HL-60 (cell line): ENCODE data around the gene PREB.

Source experiments
- POLR2AphosphoS5 ChIP-seq: IDR thresholded peaks from 2 replicates; pipeline ENCODE4 v1.6.1; 2012; ENCODE audit warnings: low read depth
- TF ChIP-seq, protein P1 (sequence below): IDR thresholded peaks from one replicate; pipeline ENCODE4 v1.5.1; 2011; ENCODE audit warnings: low read length, control low read depth, inconsistent platforms; ENCODE audit not compliant: insufficient read depth
- TF ChIP-seq, protein P2 (sequence below): IDR thresholded peaks from 2 replicates; pipeline ENCODE4 v1.6.1; 2012; ENCODE audit warnings: low read depth; ENCODE audit not compliant: insufficient replicate concordance

DNA sequence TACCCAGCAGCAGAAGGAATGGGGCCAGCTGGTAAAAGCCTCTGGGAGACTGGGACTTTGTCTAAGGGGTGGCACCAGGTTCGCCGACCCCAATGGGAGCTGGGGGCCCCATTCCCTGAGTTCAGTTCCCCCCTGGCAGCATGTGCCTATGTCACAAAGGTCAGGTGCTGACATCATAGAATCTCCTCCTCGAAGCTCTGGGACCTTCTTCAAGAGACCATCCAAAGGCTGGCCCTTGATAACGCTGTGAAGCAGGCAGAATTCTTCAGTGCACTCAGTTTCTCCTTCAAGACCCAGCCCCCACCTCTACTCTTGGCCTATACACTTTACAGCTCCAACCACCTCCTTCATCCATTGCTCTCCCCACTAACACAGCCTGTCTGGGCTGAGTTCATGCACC lies 4.9 kb upstream of the PREB start, which contains the start of gene PRR30:
- TF ChIP-seq, protein P1, sequence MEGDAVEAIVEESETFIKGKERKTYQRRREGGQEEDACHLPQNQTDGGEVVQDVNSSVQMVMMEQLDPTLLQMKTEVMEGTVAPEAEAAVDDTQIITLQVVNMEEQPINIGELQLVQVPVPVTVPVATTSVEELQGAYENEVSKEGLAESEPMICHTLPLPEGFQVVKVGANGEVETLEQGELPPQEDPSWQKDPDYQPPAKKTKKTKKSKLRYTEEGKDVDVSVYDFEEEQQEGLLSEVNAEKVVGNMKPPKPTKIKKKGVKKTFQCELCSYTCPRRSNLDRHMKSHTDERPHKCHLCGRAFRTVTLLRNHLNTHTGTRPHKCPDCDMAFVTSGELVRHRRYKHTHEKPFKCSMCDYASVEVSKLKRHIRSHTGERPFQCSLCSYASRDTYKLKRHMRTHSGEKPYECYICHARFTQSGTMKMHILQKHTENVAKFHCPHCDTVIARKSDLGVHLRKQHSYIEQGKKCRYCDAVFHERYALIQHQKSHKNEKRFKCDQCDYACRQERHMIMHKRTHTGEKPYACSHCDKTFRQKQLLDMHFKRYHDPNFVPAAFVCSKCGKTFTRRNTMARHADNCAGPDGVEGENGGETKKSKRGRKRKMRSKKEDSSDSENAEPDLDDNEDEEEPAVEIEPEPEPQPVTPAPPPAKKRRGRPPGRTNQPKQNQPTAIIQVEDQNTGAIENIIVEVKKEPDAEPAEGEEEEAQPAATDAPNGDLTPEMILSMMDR = no peak
- TF ChIP-seq, protein P2, sequence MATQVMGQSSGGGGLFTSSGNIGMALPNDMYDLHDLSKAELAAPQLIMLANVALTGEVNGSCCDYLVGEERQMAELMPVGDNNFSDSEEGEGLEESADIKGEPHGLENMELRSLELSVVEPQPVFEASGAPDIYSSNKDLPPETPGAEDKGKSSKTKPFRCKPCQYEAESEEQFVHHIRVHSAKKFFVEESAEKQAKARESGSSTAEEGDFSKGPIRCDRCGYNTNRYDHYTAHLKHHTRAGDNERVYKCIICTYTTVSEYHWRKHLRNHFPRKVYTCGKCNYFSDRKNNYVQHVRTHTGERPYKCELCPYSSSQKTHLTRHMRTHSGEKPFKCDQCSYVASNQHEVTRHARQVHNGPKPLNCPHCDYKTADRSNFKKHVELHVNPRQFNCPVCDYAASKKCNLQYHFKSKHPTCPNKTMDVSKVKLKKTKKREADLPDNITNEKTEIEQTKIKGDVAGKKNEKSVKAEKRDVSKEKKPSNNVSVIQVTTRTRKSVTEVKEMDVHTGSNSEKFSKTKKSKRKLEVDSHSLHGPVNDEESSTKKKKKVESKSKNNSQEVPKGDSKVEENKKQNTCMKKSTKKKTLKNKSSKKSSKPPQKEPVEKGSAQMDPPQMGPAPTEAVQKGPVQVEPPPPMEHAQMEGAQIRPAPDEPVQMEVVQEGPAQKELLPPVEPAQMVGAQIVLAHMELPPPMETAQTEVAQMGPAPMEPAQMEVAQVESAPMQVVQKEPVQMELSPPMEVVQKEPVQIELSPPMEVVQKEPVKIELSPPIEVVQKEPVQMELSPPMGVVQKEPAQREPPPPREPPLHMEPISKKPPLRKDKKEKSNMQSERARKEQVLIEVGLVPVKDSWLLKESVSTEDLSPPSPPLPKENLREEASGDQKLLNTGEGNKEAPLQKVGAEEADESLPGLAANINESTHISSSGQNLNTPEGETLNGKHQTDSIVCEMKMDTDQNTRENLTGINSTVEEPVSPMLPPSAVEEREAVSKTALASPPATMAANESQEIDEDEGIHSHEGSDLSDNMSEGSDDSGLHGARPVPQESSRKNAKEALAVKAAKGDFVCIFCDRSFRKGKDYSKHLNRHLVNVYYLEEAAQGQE = no peak
- TF ChIP-seq POLR2AphosphoS5 = no peak
